GM18951 (cell line): ENCODE measurements around the gene CYB5A.

Source experiments
- POLR2A ChIP-seq: IDR thresholded peaks from 4 replicates; pipeline ENCODE4 v1.6.1; 2011; ENCODE audit warnings: mild to moderate bottlenecking; ENCODE audit not compliant: insufficient read length, insufficient read depth; ENCODE audit errors: extremely low read depth
- in situ Hi-C: fragments of 300-500 bp; cut with MboI; formaldehyde crosslinking; loops from one replicate; pipeline ENCODE4 v1.12.0; 2022; ENCODE audit warnings: low sequenced_read_pairs, mixed read lengths, inconsistent platforms; ENCODE audit not compliant: unreplicated experiment

The CYB5A gene

DNA sequence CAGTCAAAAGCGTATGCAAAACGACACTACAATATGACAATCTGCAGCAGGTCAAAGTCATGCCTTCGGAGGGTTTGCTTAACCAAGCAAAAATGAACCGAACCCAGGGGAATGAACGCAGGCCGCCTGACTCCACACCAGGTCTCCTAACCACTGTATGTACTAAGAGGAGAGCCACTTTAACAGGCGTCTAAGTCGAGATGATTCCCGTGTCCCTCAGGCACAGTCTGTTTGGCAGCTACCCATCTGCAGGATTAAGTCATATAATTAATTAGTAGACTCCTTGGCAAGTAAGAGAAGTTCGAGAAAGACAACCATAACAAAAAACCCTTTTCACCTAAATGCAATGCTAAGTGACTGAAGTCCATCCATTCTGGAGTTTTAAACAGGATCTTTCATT, 15.2 kb downstream of the CYB5A start:
- TF ChIP-seq POLR2A = no peak

DNA sequence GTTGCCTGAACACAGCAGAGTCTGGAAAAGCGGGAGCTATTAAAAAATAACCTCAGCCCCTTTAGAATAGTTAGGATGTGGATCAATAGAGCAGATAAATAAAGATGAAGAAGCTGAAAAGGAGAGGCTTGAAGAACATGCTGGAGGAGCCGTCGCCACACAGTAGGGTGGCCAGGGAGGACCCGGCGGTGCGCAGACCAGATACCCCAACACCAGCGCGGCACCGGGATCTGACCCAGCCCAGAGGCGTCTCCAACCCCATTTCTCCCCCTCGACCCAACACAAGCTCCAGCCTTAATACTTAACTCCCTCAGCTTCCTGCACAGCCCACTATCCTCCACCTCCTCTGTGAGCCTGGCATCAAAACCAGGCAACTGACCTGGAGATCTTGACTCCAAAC, 16.0 kb downstream of the CYB5A start:
- TF ChIP-seq POLR2A = no peak
- in situ Hi-C loops = no loop called here

More for the DNA sequence above, 15.2 kb downstream of the CYB5A start:
- in situ Hi-C loops = no loop called here

DNA sequence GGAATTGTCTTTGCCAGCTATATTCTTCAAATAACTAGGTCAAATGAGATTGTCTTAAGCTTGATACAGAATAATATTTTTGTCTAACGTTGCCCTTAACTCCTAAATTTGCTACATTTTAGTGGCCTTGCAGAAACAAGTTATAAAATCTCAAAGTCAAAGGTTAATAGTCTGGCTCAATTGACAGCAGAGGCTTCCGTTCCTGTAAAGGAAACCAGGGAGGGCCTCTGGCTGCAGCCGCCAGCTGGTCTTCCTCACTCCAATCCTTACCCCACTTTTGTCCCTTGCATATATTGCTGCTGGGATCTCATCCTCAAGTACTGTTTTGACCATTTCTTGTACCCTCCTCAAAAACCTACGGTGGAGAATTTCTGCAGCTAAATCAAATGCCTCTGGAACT, 17.1 kb downstream of the CYB5A start:
- in situ Hi-C loops = no loop called here
- no peak for TF ChIP-seq POLR2A

DNA sequence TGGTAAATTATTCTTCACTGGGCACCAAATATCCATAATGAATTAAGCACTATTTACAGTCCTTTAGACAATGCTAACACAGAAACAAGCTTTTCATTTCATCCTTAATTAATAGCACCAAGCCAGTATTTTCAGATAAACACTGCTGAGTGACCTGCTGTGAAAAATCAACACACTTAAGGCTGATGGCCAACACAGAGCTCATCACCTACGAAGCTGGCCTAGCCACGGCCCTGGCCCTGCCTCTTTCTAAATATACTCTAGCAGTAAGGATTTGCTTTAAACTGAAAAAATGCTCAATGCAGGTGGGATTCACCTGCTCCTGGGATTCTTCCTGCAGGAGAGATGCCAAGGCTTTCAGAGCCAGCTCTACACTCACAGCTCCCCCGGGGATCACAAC, 18.4 kb downstream of the CYB5A start:
- in situ Hi-C loops = no loop called here
- no peak for TF ChIP-seq POLR2A

GRCh38 chr18:74271635-74272034, 20.1 kb downstream of the CYB5A start:
- no peak for TF ChIP-seq POLR2A
- in situ Hi-C loops = no loop called here

- in situ Hi-C loops = no loop called here
- TF ChIP-seq POLR2A = no peak
These were observed 22.7 kb downstream of the CYB5A start for GRCh38 chr18:74268933-74269620.

DNA sequence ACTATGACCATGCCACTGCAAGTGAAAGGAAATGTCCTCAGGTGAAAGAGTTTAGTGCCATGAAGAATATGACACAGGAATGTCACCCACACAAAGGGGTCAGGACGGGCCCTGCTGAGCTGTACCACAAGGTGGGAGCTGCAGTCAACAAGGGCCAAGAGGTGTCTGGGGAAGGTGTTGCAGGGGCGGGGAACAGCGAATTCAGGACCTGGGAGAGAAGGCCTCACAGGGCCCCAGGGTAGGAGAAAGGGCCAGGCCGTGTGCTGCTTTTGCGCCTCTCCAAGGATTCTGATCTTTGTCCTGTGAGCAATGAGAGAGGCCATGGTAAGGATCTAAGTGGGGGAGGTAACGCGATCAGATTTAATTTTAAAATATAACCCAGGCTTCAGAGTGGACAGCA, 23.6 kb downstream of the CYB5A start:
- in situ Hi-C loops = no loop called here
- no peak for TF ChIP-seq POLR2A

DNA sequence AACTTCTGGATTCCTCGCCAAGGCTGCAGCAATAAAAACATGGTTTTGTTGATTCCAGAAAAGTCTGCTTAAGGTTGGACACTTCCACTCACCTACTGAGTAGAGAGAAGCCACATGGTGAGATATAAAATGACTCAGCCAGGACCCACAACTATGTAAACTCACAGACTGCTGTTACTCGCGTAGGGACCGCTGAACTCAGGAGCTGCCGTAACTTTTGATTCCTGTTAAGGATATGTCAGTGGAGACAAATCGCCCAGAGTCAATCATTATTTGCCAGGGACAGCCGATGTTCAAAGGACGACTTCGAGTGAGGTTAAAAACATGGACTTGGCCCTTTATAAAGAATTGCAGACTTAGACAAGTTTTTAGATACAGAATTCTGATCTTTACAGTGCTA, 25.6 kb downstream of the CYB5A start:
- in situ Hi-C loops = no loop called here
- no peak for TF ChIP-seq POLR2A

GRCh38 chr18:74265546-74266098, 26.1 kb downstream of the CYB5A start:
- in situ Hi-C loops = no loop called here
- TF ChIP-seq POLR2A = no peak

GRCh38 chr18:74264303-74265020, 27.3 kb downstream of the CYB5A start:
- in situ Hi-C loops = no loop called here
- TF ChIP-seq POLR2A = no peak

GRCh38 chr18:74261053-74261713, 30.6 kb downstream of the CYB5A start:
- TF ChIP-seq POLR2A = no peak
- in situ Hi-C loops = no loop called here

DNA sequence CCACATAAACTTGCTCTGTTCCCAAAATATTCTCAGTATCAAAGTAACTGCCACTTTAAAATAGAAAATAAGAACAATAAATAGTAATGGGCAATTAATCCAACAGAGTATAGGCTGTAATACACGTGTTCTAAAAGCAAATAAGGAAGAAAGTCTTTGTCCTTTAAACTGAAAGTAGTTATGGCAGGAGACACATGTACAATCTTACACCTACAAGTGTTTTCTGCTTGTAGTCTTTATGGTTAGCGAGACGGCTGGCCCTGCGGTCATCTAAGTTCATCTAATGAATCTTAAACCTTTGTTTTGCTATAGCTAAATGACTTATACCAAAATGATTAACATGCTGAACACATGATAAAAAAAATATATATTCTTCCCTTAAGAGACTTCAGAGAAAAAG, 32.4 kb downstream of the CYB5A start:
- in situ Hi-C loops = no loop called here
- TF ChIP-seq POLR2A = no peak

DNA sequence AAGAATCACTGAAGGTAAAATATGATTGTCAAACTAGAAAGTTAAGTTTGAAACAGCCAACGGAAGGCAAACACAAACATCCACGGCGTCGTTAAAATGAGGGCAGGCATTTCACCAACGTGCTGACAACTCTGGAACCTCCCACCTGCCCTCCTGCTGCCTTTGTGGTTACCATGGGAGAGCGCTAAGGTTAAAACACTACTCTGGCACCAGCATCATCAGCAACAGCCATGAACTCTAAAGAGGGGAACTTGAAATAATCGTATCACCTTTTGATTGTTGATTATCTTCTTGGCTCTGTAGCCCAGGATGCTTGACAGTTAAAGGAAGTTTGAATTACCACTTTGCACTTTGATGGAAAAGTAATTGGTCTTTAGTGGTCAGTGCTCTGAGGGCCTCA, 34.7 kb downstream of the CYB5A start:
- in situ Hi-C loops = no loop called here

More for the DNA sequence above, 34.7 kb downstream of the CYB5A start:
- TF ChIP-seq POLR2A = no peak
